Neural cell (in vitro differentiated cells): ENCODE data around the gene OPN5. TPM values are rescaled to one million over a fixed set of nuclear protein-coding genes. Genes with fewer than 3 reads are reported as not detected.

ENCODE experiments used
- H2AFZ ChIP-seq: fragments of 200-600, 300-800 bp; sonication (generic), shearing (Covaris generic); 2 replicates; pipeline ENCODE4 v1.6.0; 2014; ENCODE audit warnings: low read depth, mild to moderate bottlenecking, antibody characterized with exemption, low read length, moderate library complexity
- H3F3A ChIP-seq: fragments of 200-600 bp; shearing (Covaris generic); 2 replicates; pipeline ENCODE4 v1.6.1; 2016; ENCODE audit warnings: mild to moderate bottlenecking, moderate library complexity, mixed read lengths, antibody characterized with exemption, low read length; ENCODE audit not compliant: insufficient read depth, poor library complexity, severe bottlenecking
- H3K27ac ChIP-seq: fragments of 200-600, 300-800 bp; sonication (generic), shearing (Covaris generic); 2 replicates; pipeline ENCODE4 v1.5.1; 2014; ENCODE audit warnings: mild to moderate bottlenecking, low read length, moderate library complexity
- H3K27me3 ChIP-seq: fragments of 300-800, 200-600 bp; sonication (generic), shearing (Covaris generic); 2 replicates; pipeline ENCODE4 v1.6.0; 2014; ENCODE audit warnings: mild to moderate bottlenecking, low read depth, low read length, moderate library complexity; ENCODE audit not compliant: insufficient read depth
- H3K36me3 ChIP-seq: fragments of 300-800, 200-600 bp; sonication (generic), shearing (Covaris generic); 2 replicates; pipeline ENCODE4 v1.5.1; 2014; ENCODE audit warnings: mild to moderate bottlenecking, antibody characterized with exemption, low read length, moderate library complexity; ENCODE audit not compliant: insufficient read depth
- H3K4me2 ChIP-seq: fragments of 300-800, 200-600 bp; sonication (generic), shearing (Covaris generic); 2 replicates; pipeline ENCODE4 v1.6.0; 2014; ENCODE audit warnings: mild to moderate bottlenecking, low read length
- H3K4me3 ChIP-seq: fragments of 300-800, 200-600 bp; sonication (generic), shearing (Covaris generic); 2 replicates; pipeline ENCODE4 v1.5.1; 2014; ENCODE audit warnings: mild to moderate bottlenecking, low read length, moderate library complexity
- H3K79me2 ChIP-seq: fragments of 200-600 bp; shearing (Covaris generic); replicated peaks from 2 replicates; pipeline ENCODE4 v1.6.0; 2014; ENCODE audit warnings: mild to moderate bottlenecking, low read length, moderate library complexity; ENCODE audit not compliant: insufficient read depth
- H3K9ac ChIP-seq: fragments of 300-800, 200-600 bp; sonication (generic), shearing (Covaris generic); 2 replicates; pipeline ENCODE4 v1.6.1; 2016; ENCODE audit warnings: mild to moderate bottlenecking, low read length, mixed read lengths
- H3K9me2 ChIP-seq: fragments of 200-600 bp; shearing (Covaris generic); 2 replicates; pipeline ENCODE4 v1.6.1; 2016; ENCODE audit warnings: mild to moderate bottlenecking, low read length, mixed read lengths; ENCODE audit not compliant: insufficient read depth
- H3K9me3 ChIP-seq: fragments of 200-600, 300-800 bp; sonication (generic), shearing (Covaris generic); 2 replicates; pipeline ENCODE4 v1.6.1; 2016; ENCODE audit warnings: mild to moderate bottlenecking, mixed run types, low read length, moderate library complexity, mixed read lengths
- H4K20me1 ChIP-seq: fragments of 200-600 bp; shearing (Covaris generic); 2 replicates; pipeline ENCODE4 v1.6.1; 2016; ENCODE audit warnings: mild to moderate bottlenecking, mixed run types; ENCODE audit not compliant: insufficient read depth
- EP300 ChIP-seq: fragments of 450-650 bp; conservative IDR thresholded peaks from 2 replicates; pipeline ENCODE4 v1.6.1; 2014; ENCODE audit warnings: antibody characterized with exemption, mild to moderate bottlenecking, moderate library complexity; ENCODE audit not compliant: poor library complexity, severe bottlenecking
- EZH2 ChIP-seq: fragments of 200-600, 300-800 bp; shearing (Covaris generic), sonication (generic); IDR thresholded peaks from 2 replicates; pipeline ENCODE4 v1.6.1; 2014; ENCODE audit warnings: antibody characterized with exemption, low read length, borderline replicate concordance, mild to moderate bottlenecking; ENCODE audit not compliant: insufficient read depth, poor library complexity, severe bottlenecking
- MXI1 ChIP-seq: fragments of 450-650 bp; conservative IDR thresholded peaks from 2 replicates; pipeline ENCODE4 v1.6.1; 2014; ENCODE audit warnings: antibody characterized with exemption, mild to moderate bottlenecking; ENCODE audit not compliant: poor library complexity, severe bottlenecking
- POLR2AphosphoS5 ChIP-seq: IDR thresholded peaks from 2 replicates; pipeline ENCODE4 v1.6.1; 2012
- RAD21 ChIP-seq: fragments of 450-650 bp; conservative IDR thresholded peaks from 2 replicates; pipeline ENCODE4 v1.6.1; 2014; ENCODE audit warnings: antibody characterized with exemption, mild to moderate bottlenecking, moderate library complexity
- SMC3 ChIP-seq: fragments of 450-650 bp; conservative IDR thresholded peaks from 2 replicates; pipeline ENCODE4 v1.6.1; 2014; ENCODE audit warnings: antibody characterized with exemption, mild to moderate bottlenecking, moderate library complexity; ENCODE audit not compliant: poor library complexity
- TAF1 ChIP-seq: IDR thresholded peaks from 2 replicates; pipeline ENCODE4 v1.6.1; 2012; ENCODE audit warnings: low read depth
- polyA plus RNA-seq: library from polyadenylated mRNA; depleted of rRNA; stranded (reverse); fragments of >200 nt; gene quantifications from 2 replicates; pipeline ENCODE4 v1.2.3, GENCODE V29; 2014
- TF ChIP-seq, protein P1 (sequence below): fragments of 450-650 bp; IDR thresholded peaks from 2 replicates; pipeline ENCODE4 v1.5.1; 2014; ENCODE audit warnings: antibody characterized with exemption, mild to moderate bottlenecking, moderate library complexity; ENCODE audit not compliant: poor library complexity, severe bottlenecking
- TF ChIP-seq, protein P2 (sequence below): IDR thresholded peaks from 2 replicates; pipeline ENCODE4 v1.6.1; 2012; ENCODE audit warnings: borderline replicate concordance

The OPN5 gene
- polyA plus RNA-seq, 1 donor from 2014 or later: 0.10 TPM

DNA sequence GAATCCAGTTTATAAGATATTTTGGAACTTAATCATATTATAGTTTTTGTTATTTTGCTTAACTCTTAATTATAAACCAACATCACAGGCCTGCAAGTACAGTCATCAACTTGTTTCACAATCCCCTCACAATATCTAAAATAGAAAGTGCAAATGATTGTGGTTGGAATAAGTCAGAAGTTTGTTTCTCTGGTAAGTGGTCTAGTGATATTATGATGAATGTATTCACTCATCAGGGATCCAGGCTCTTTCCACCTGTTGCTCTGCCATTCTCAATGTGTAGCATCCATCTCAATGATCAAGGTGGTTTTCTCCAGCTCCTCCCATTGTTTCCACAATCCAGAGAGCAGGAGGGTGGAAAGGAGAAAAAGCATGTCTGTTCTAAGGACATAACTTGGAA lies 54.2 kb downstream of the OPN5 start:
- no peaks in the 10 kb centered on the region for H3K9me3 ChIP-seq
- H3K4me2 ChIP-seq: no peak overlapping the region
- H3K79me2 ChIP-seq: no peaks in the 10 kb centered on the region
- H2AFZ ChIP-seq: no peak overlapping the region
- H3K27me3 ChIP-seq: no peaks in the 10 kb centered on the region
- TF ChIP-seq EZH2 (no peak), MXI1 (no peak), EP300 (no peak), TAF1 (no peak), SMC3 (no peak), RAD21 (no peak), POLR2AphosphoS5 (no peak)
- TF ChIP-seq, protein P1, sequence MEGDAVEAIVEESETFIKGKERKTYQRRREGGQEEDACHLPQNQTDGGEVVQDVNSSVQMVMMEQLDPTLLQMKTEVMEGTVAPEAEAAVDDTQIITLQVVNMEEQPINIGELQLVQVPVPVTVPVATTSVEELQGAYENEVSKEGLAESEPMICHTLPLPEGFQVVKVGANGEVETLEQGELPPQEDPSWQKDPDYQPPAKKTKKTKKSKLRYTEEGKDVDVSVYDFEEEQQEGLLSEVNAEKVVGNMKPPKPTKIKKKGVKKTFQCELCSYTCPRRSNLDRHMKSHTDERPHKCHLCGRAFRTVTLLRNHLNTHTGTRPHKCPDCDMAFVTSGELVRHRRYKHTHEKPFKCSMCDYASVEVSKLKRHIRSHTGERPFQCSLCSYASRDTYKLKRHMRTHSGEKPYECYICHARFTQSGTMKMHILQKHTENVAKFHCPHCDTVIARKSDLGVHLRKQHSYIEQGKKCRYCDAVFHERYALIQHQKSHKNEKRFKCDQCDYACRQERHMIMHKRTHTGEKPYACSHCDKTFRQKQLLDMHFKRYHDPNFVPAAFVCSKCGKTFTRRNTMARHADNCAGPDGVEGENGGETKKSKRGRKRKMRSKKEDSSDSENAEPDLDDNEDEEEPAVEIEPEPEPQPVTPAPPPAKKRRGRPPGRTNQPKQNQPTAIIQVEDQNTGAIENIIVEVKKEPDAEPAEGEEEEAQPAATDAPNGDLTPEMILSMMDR: no peak
- TF ChIP-seq, protein P2, sequence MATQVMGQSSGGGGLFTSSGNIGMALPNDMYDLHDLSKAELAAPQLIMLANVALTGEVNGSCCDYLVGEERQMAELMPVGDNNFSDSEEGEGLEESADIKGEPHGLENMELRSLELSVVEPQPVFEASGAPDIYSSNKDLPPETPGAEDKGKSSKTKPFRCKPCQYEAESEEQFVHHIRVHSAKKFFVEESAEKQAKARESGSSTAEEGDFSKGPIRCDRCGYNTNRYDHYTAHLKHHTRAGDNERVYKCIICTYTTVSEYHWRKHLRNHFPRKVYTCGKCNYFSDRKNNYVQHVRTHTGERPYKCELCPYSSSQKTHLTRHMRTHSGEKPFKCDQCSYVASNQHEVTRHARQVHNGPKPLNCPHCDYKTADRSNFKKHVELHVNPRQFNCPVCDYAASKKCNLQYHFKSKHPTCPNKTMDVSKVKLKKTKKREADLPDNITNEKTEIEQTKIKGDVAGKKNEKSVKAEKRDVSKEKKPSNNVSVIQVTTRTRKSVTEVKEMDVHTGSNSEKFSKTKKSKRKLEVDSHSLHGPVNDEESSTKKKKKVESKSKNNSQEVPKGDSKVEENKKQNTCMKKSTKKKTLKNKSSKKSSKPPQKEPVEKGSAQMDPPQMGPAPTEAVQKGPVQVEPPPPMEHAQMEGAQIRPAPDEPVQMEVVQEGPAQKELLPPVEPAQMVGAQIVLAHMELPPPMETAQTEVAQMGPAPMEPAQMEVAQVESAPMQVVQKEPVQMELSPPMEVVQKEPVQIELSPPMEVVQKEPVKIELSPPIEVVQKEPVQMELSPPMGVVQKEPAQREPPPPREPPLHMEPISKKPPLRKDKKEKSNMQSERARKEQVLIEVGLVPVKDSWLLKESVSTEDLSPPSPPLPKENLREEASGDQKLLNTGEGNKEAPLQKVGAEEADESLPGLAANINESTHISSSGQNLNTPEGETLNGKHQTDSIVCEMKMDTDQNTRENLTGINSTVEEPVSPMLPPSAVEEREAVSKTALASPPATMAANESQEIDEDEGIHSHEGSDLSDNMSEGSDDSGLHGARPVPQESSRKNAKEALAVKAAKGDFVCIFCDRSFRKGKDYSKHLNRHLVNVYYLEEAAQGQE: no peak
- H3K9me2 ChIP-seq: no peaks in the 10 kb centered on the region
- no peaks in the 10 kb centered on the region for H3F3A ChIP-seq
- no peak overlapping the region for H3K4me3 ChIP-seq
- H4K20me1 ChIP-seq: no peaks in the 10 kb centered on the region
- no peak overlapping the region for H3K9ac ChIP-seq
- H3K36me3 ChIP-seq: no peaks in the 10 kb centered on the region
- H3K27ac ChIP-seq: no peak overlapping the region

GRCh38 chr6:47836639-47837038 lies 54.8 kb downstream of the OPN5 start:
- Histone ChIP-seq H3K4me2 (no peak overlapping the region), H3K9me3 (no peaks in the 10 kb centered on the region), H3K9me2 (no peaks in the 10 kb centered on the region), H3K79me2 (no peaks in the 10 kb centered on the region), H3F3A (no peaks in the 10 kb centered on the region), H4K20me1 (no peaks in the 10 kb centered on the region), H3K27me3 (no peaks in the 10 kb centered on the region), H2AFZ (no peak overlapping the region), H3K36me3 (no peaks in the 10 kb centered on the region), H3K9ac (no peak overlapping the region), H3K27ac (no peak overlapping the region), H3K4me3 (no peak overlapping the region)
- TF ChIP-seq POLR2AphosphoS5 (no peak), EZH2 (no peak), SMC3 (no peak), EP300 (no peak), RAD21 (no peak)

GRCh38 chr6:47839645-47840044 lies 57.8 kb downstream of the OPN5 start:
- H3K4me2 ChIP-seq: no peak overlapping the region
- H3K36me3 ChIP-seq: no peaks in the 10 kb centered on the region
- no peaks in the 10 kb centered on the region for H3K9me3 ChIP-seq
- H3K79me2 ChIP-seq: no peaks in the 10 kb centered on the region
- no peak overlapping the region for H3K9ac ChIP-seq
- H3F3A ChIP-seq: no peaks in the 10 kb centered on the region
- H3K27ac ChIP-seq: no peak overlapping the region
- H3K9me2 ChIP-seq: no peaks in the 10 kb centered on the region
- H3K27me3 ChIP-seq: no peaks in the 10 kb centered on the region
- no peaks in the 10 kb centered on the region for H4K20me1 ChIP-seq
- H3K4me3 ChIP-seq: no peak overlapping the region
- no peak overlapping the region for H2AFZ ChIP-seq
- TF ChIP-seq, protein P1: no peak
- no peak for TF ChIP-seq EP300
- TF ChIP-seq POLR2AphosphoS5: no peak
- TF ChIP-seq TAF1: no peak
- TF ChIP-seq MXI1: no peak
- TF ChIP-seq, protein P2: no peak
- TF ChIP-seq EZH2: no peak
- no peak for TF ChIP-seq SMC3
